A673 (cell line): ENCODE results near the gene PMFBP1. TPM values are rescaled to one million over a fixed set of nuclear protein-coding genes. Genes with fewer than 3 reads are reported as not detected.
A peak's percentile ranks its signal among the peaks of the same experiment; 100 is the strongest.

ENCODE experiments used
- BruUV-seq: library from RNA; stranded (reverse); fragments of 400-500 nt; replicated peaks from 2 replicates; lab custom pipeline; 2021; lab: Mats Ljungman, UMichigan
- CTCF ChIA-PET: fragments of 300-600 bp; sonication (Branson Sonifier 250); formaldehyde crosslinking; loops from one replicate; lab custom pipeline; 2022; ENCODE audit warnings: antibody characterized with exemption; lab: Charles Lee
- POLR2A ChIA-PET: fragments of 300-600 bp; sonication (Branson Sonifier 250); formaldehyde crosslinking; loops from one replicate; lab custom pipeline; 2022; ENCODE audit warnings: antibody characterized with exemption; ENCODE audit not compliant: low non-redundant PET; lab: Charles Lee
- DNase-seq: peaks from one replicate; pipeline ENCODE4 v3.0.0-alpha.2; 2015; ENCODE audit warnings: low spot score
- H3K27ac ChIP-seq: fragments of 200-600 bp; sonication (generic); 2 replicates; pipeline ENCODE4 v1.5.1; 2016; ENCODE audit warnings: mixed run types, low read depth, mild to moderate bottlenecking, mixed read lengths, antibody characterized with exemption, low read length; ENCODE audit not compliant: poor library complexity, severe bottlenecking
- H3K27me3 ChIP-seq: fragments of 200-600 bp; sonication (generic); replicated peaks from 2 replicates; pipeline ENCODE4 v1.6.1; 2017; ENCODE audit warnings: mixed run types, low read depth, mild to moderate bottlenecking, mixed read lengths, antibody characterized with exemption, low read length; ENCODE audit not compliant: insufficient read depth, poor library complexity
- H3K36me3 ChIP-seq: fragments of 200-600 bp; sonication (generic); 2 replicates; pipeline ENCODE4 v1.6.1; 2016; ENCODE audit warnings: mixed run types, mild to moderate bottlenecking, mixed read lengths, antibody characterized with exemption, low read length; ENCODE audit not compliant: insufficient read depth, poor library complexity, severe bottlenecking
- H3K4me1 ChIP-seq: fragments of 200-600 bp; sonication (generic); 2 replicates; pipeline ENCODE4 v1.6.1; 2017; ENCODE audit warnings: mixed run types, mild to moderate bottlenecking, mixed read lengths, antibody characterized with exemption, low read length; ENCODE audit not compliant: insufficient read depth, poor library complexity, severe bottlenecking
- H3K4me3 ChIP-seq: fragments of 200-600 bp; sonication (generic); 2 replicates; pipeline ENCODE4 v1.5.1; 2016; ENCODE audit warnings: low read depth, mixed run types, mild to moderate bottlenecking, mixed read lengths, low read length; ENCODE audit not compliant: poor library complexity, severe bottlenecking
- H3K9me3 ChIP-seq: fragments of 200-600 bp; sonication (generic); 2 replicates; pipeline ENCODE4 v1.6.1; 2016; ENCODE audit warnings: mixed run types, low read depth, mild to moderate bottlenecking, mixed read lengths, antibody characterized with exemption, low read length; ENCODE audit not compliant: poor library complexity, severe bottlenecking
- CTCF ChIP-seq: fragments of 300-800, 200-600 bp; sonication (generic); conservative IDR thresholded peaks from 2 replicates; pipeline ENCODE4 v1.5.1; 2017; ENCODE audit warnings: low read depth, mild to moderate bottlenecking, antibody characterized with exemption, low read length, moderate library complexity, mixed read lengths
- EZH2 ChIP-seq: fragments of 200-600 bp; sonication (generic); IDR thresholded peaks from 2 replicates; pipeline ENCODE4 v1.6.1; 2017; ENCODE audit warnings: borderline replicate concordance, low read depth, mild to moderate bottlenecking, mixed read lengths, antibody characterized with exemption, low read length; ENCODE audit not compliant: poor library complexity, severe bottlenecking
- intact Hi-C: fragments of 100-400 bp; cut with micrococcal nuclease; formaldehyde crosslinking; loops from one replicate; pipeline ENCODE4 v1.10.0; 2022; ENCODE audit not compliant: unreplicated experiment
- total RNA-seq: library from RNA; stranded (reverse); gene quantifications from 2 replicates; pipeline ENCODE4 v1.2.3, GENCODE V29; 2021

Gene PMFBP1
- total RNA-seq, 1 experiment from 2014 or later: 1.2 TPM

- no peak for DNase-seq
- Histone ChIP-seq H3K9me3 (no peaks in the 10 kb centered on the region), H3K27ac (no peak overlapping the region), H3K36me3 (no peaks in the 10 kb centered on the region), H3K27me3 (no peaks in the 10 kb centered on the region), H3K4me1 (peaks cover 5% of the 10 kb centered on the region), H3K4me3 (no peak overlapping the region)
- CTCF ChIA-PET: interaction anchor here (0.6 to 1.5 kb wide), 5 partner anchors 341 to 1909 kb away, joined by 3 to 7 read pairs (median 4); no protein-coding TSS in a partner anchor
- intact Hi-C loops: loop anchor here (5.0 kb wide), 2 partner anchors 341 to 1751 kb away; no protein-coding TSS in a partner anchor
- BruUV-seq: no TSS peak
- POLR2A ChIA-PET: interaction anchor here (0.6 kb wide), 1 partner anchor 32 kb away, joined by 3 read pairs; no protein-coding TSS in a partner anchor
- no peak for TF ChIP-seq EZH2
- TF ChIP-seq CTCF: no peak
Observed at GRCh38 chr16:72125635-72126428, 46.1 kb downstream of the PMFBP1 start.

GRCh38 chr16:72124761-72125634 lies 47.0 kb downstream of the PMFBP1 start:
- intact Hi-C loops: loop anchor here (5.0 kb wide), 2 partner anchors 342 to 1752 kb away; no protein-coding TSS in a partner anchor
- TF ChIP-seq EZH2 (no peak), CTCF (peak; percentile 81)
- Histone ChIP-seq H3K36me3 (no peaks in the 10 kb centered on the region), H3K27ac (no peak overlapping the region), H3K9me3 (no peaks in the 10 kb centered on the region), H3K4me3 (no peak overlapping the region), H3K27me3 (no peaks in the 10 kb centered on the region), H3K4me1 (peaks cover 5% of the 10 kb centered on the region)
- peak; percentile 81 for DNase-seq
- BruUV-seq: no TSS peak
- POLR2A ChIA-PET: interaction anchor here (0.6 kb wide), 2 partner anchors 31 to 32 kb away, joined by 3 read pairs; partner anchors contain the start of genes DHX38 and TXNL4B
- CTCF ChIA-PET: interaction anchor here (0.6 to 1.5 kb wide), 6 partner anchors 11 to 1910 kb away, joined by 3 to 7 read pairs (median 4); no protein-coding TSS in a partner anchor

- no peak for TF ChIP-seq CTCF
- no peak for TF ChIP-seq EZH2
- intact Hi-C loops: no loop called here
- H3K27ac ChIP-seq: no peak overlapping the region
- DNase-seq: no peak
- H3K4me3 ChIP-seq: no peak overlapping the region
- no peaks in the 10 kb centered on the region for H3K36me3 ChIP-seq
- BruUV-seq: no TSS peak
- H3K4me1 ChIP-seq: peaks cover 5% of the 10 kb centered on the region
- ChIA-PET CTCF (interaction anchor here (1.5 kb wide), 2 partner anchors 343 to 1911 kb away, joined by 3 to 7 read pairs; no protein-coding TSS in a partner anchor), POLR2A (no interaction called here)
- no peaks in the 10 kb centered on the region for H3K27me3 ChIP-seq
- no peaks in the 10 kb centered on the region for H3K9me3 ChIP-seq
Observed at GRCh38 chr16:72124148-72124547, 47.8 kb downstream of the PMFBP1 start.
